Neural crest cell (in vitro differentiated cells): Measurements from ENCODE around the gene BEX5. TPM values are rescaled to one million over a fixed set of nuclear protein-coding genes. Genes with fewer than 3 reads are reported as not detected.
"Not testable (repeated sequence)": the region's sequence is repeated elsewhere in the genome, so short reads cannot be mapped to it uniquely, and the experiment has no call there.

Experiments
- DNase-seq: peaks from one replicate; pipeline ENCODE4 v3.0.0; 2021; ENCODE audit warnings: low read depth, mixed read lengths, low spot score
- H3K27ac Mint-ChIP-seq: one replicate; pipeline ENCODE4 v1.8.0; 2021; ENCODE audit warnings: mild to moderate bottlenecking, mixed read lengths; ENCODE audit not compliant: unreplicated experiment
- H3K27me3 Mint-ChIP-seq: 2 replicates; pipeline ENCODE4 v1.8.0; 2021; ENCODE audit warnings: low read depth, mild to moderate bottlenecking, mixed read lengths
- H3K36me3 Mint-ChIP-seq: 2 replicates; pipeline ENCODE4 v1.8.0; 2021; ENCODE audit warnings: low read depth, mild to moderate bottlenecking, mixed read lengths
- H3K4me1 Mint-ChIP-seq: 2 replicates; pipeline ENCODE4 v1.8.0; 2021; ENCODE audit warnings: mixed read lengths
- H3K4me3 Mint-ChIP-seq: one replicate; pipeline ENCODE4 v1.8.0; 2021; ENCODE audit warnings: mild to moderate bottlenecking, mixed read lengths
- H3K9me3 Mint-ChIP-seq: 2 replicates; pipeline ENCODE4 v1.8.0; 2021; ENCODE audit warnings: mixed read lengths
- total RNA-seq: library from RNA; stranded (reverse); gene quantifications from 2 replicates; pipeline ENCODE4 v1.2.1, GENCODE V29; 2021
- TF ChIP-seq, protein P1 (sequence below): fragments of 200-600 bp; sonication (generic); conservative IDR thresholded peaks from 2 replicates; pipeline ENCODE4 v1.5.0; 2021; ENCODE audit warnings: antibody characterized with exemption, mild to moderate bottlenecking

The BEX5 gene
- total RNA-seq, 1 donor from 2014 or later = 3.8 TPM

DNA sequence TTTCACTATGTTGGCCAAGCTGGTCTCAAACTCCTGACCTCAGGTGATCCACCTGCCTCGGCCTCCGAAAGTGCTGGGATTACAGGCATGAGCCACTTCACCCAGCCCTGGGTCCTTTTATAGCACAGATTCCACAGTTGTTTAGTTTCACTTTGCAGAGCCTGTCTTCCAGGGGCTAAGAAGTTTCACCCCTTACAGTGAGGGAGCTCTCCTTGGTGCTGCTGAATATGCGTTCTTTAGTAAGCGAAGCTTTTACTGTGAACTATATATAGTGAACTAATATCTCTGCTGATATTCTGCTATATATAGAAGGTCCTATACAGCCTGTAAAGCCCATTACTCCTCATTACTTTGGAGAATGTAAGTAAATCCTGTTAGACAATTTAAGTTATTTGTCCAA is 17.7 kb downstream of the BEX5 start:
- TF ChIP-seq, protein P1, sequence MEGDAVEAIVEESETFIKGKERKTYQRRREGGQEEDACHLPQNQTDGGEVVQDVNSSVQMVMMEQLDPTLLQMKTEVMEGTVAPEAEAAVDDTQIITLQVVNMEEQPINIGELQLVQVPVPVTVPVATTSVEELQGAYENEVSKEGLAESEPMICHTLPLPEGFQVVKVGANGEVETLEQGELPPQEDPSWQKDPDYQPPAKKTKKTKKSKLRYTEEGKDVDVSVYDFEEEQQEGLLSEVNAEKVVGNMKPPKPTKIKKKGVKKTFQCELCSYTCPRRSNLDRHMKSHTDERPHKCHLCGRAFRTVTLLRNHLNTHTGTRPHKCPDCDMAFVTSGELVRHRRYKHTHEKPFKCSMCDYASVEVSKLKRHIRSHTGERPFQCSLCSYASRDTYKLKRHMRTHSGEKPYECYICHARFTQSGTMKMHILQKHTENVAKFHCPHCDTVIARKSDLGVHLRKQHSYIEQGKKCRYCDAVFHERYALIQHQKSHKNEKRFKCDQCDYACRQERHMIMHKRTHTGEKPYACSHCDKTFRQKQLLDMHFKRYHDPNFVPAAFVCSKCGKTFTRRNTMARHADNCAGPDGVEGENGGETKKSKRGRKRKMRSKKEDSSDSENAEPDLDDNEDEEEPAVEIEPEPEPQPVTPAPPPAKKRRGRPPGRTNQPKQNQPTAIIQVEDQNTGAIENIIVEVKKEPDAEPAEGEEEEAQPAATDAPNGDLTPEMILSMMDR = no peak
- no peaks in the 10 kb centered on the region for H3K4me1 Mint-ChIP-seq
- peaks cover 2% of the 10 kb centered on the region for H3K36me3 Mint-ChIP-seq
- peaks cover 15% of the 10 kb centered on the region for H3K27me3 Mint-ChIP-seq
- DNase-seq = no peak
- no peak overlapping the region for H3K27ac Mint-ChIP-seq
- H3K4me3 Mint-ChIP-seq = no peak overlapping the region
- no peaks in the 10 kb centered on the region for H3K9me3 Mint-ChIP-seq

GRCh38 chrX:102129473-102129872 is 26.3 kb downstream of the BEX5 start:
- peaks cover 58% of the 10 kb centered on the region for H3K27me3 Mint-ChIP-seq
- H3K4me3 Mint-ChIP-seq = peak overlapping the region; percentile 42
- DNase-seq = no peak
- peaks cover 5% of the 10 kb centered on the region for H3K4me1 Mint-ChIP-seq
- no peak overlapping the region for H3K27ac Mint-ChIP-seq
- H3K36me3 Mint-ChIP-seq = no peaks in the 10 kb centered on the region
- no peaks in the 10 kb centered on the region for H3K9me3 Mint-ChIP-seq
- TF ChIP-seq, protein P1 = peak; percentile 49

GRCh38 chrX:102126863-102127262 is 28.9 kb downstream of the BEX5 start:
- TF ChIP-seq, protein P1 = no peak
- Mint-ChIP-seq H3K4me1 (peaks cover 7% of the 10 kb centered on the region), H3K27me3 (peaks cover 67% of the 10 kb centered on the region), H3K36me3 (no peaks in the 10 kb centered on the region), H3K9me3 (no peaks in the 10 kb centered on the region), H3K4me3 (peak overlapping the region; percentile 24), H3K27ac (no peak overlapping the region)
- no peak for DNase-seq

- H3K4me1 Mint-ChIP-seq, H3K36me3 Mint-ChIP-seq, H3K27ac Mint-ChIP-seq, H3K9me3 Mint-ChIP-seq, DNase-seq: not testable (repeated sequence)
- Mint-ChIP-seq H3K27me3 (peaks cover 66% of the 10 kb centered on the region), H3K4me3 (peak overlapping the region; percentile 56)
These were observed 29.5 kb downstream of the BEX5 start for GRCh38 chrX:102126080-102126818.

DNA sequence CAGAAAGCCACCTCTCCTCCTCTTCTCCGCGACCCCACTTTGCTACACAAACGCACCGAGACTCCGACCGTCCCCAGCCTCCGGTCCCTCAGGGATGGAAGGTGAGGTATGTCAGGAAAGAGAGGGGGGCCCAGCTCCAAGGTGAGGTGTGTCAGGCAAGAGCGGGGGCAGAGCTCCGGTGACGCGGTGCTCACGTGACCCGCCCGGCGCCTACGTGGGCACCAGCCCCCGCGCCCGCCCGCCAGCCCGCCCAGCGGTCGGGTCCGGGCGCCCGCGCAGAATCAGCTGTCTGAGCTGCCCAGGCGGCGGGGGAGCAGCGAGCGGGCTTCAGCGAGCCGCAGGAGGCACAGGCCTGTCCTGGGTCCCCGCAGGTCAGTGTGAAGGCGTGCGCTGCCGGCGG is 30.3 kb downstream of the BEX5 start, which contains the start of gene TCEAL2:
Gene TCEAL2, plus strand, starts transcription at position 244 of the 400 bp plus-strand sequence. CDS start 1,152 bp downstream, outside the sequence.
- H3K27ac Mint-ChIP-seq, DNase-seq, H3K36me3 Mint-ChIP-seq, H3K4me1 Mint-ChIP-seq, H3K9me3 Mint-ChIP-seq: not testable (repeated sequence)
- peaks cover 71% of the 10 kb centered on the region for H3K27me3 Mint-ChIP-seq
- H3K4me3 Mint-ChIP-seq = peak within 1 kb of the TSS; percentile 72

- H3K9me3 Mint-ChIP-seq = not testable (repeated sequence)
These were observed 30.8 kb downstream of the BEX5 start for GRCh38 chrX:102125014-102125413.

GRCh38 chrX:102115748-102116147 is 40.0 kb downstream of the BEX5 start:
- H3K4me1 Mint-ChIP-seq = no peaks in the 10 kb centered on the region
- no peak overlapping the region for H3K27ac Mint-ChIP-seq
- H3K36me3 Mint-ChIP-seq = no peaks in the 10 kb centered on the region
- DNase-seq = no peak
- TF ChIP-seq, protein P1 = no peak
- peaks cover 6% of the 10 kb centered on the region for H3K9me3 Mint-ChIP-seq
- H3K4me3 Mint-ChIP-seq = no peak overlapping the region
- H3K27me3 Mint-ChIP-seq = peaks cover 22% of the 10 kb centered on the region

More at GRCh38 chrX:102125014-102125413, 30.8 kb downstream of the BEX5 start:
- peak overlapping the region; percentile 72 for H3K4me3 Mint-ChIP-seq
- DNase-seq, H3K4me1 Mint-ChIP-seq, H3K36me3 Mint-ChIP-seq, H3K27ac Mint-ChIP-seq: not testable (repeated sequence)
- peaks cover 73% of the 10 kb centered on the region for H3K27me3 Mint-ChIP-seq
